Activated CD4-positive, alpha-beta T cell treated with anti-CD3 and anti-CD28 coated beads for 1 hour (primary cell): Measurements from ENCODE around the gene TMX1.

Experiments
- DNase-seq: peaks from one replicate; pipeline ENCODE4 v3.0.0-alpha.2; 2020

Gene TMX1

GRCh38 chr14:51294951-51295525 lies 55.0 kb downstream of the TMX1 start:
- no peak for DNase-seq

DNA sequence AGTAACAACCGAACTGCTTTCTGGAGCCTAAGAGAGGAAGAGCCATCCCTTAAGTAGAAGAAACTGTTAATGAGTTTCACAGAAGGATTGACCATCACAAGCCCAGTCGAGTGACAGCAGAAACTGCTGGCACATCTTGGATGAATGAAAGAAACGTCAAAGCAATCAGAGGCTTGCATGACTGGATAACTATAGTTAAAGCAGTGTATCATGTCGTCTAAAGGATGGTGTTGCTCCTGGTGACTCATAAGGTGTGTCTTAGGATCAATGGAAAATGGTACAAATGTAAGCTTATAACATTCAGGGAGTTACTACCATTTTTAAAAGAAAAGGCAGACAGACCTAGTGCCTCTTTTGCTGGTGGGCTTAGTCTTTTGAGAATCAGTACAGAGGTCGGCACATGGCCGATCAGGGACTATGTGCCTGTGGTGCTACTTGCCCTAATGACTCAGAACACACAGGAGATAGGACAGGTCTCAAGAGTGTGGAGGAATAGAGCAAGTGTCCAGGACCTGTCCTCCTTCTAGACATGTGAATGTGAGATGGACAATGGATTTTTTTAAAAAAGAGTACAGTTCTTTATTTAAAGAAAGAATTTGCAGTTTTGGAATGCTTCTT lies 55.7 kb downstream of the TMX1 start:
- no peak for DNase-seq

- no peak for DNase-seq
These were observed 57.0 kb downstream of the TMX1 start for GRCh38 chr14:51297066-51297465.

DNA sequence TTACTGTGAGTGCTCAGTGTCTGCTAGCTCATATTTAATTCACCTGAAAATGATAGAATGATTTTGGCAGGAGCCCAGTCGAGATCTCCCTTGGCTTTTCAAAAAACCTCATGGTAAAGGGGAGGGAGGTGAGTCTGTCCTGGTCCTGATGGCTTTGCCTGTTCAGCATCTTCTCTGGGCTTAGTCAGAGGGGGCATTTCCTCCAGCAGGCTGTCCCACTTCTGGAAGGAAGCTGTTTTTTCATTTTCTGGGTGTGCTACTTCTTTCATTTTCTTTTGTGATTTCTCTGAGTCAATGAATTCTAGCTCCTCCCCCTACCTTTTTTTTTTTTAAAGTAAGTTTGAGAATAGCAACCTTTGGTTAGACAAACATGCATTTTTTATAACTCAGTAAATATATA lies 58.8 kb downstream of the TMX1 start:
- no peak for DNase-seq

- DNase-seq, result no peak
These were observed 62.4 kb downstream of the TMX1 start for GRCh38 chr14:51302295-51303030.

GRCh38 chr14:51304438-51304837 lies 64.4 kb downstream of the TMX1 start:
- DNase-seq, result no peak

DNA sequence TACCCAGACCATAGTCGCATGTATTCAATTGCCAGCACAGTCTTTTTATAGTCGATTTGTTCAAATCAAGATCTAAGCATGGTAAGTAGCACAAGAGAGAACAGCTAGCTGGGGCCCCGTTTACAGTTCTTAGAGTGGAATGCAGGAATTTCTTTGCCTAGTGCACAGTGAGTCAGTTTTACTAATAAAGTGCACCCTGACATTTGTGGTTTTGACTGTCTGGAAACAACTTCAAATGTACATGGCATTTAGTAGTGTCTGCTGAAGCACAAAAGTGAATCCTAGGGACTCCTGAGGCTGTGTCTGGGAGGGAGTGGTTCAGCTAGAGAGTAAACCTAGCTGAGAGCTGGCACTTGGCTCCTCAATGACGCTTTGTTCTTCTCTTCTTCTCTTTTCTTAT lies 64.9 kb downstream of the TMX1 start:
- DNase-seq, result no peak

GRCh38 chr14:51305751-51306150 lies 65.7 kb downstream of the TMX1 start:
- DNase-seq, result no peak
